HEK293 (cell line): ENCODE measurements around the gene PCDH1.

ENCODE experiments used
- GFI1B ChIP-seq: fragments of 450-650 bp; formaldehyde crosslinking; IDR thresholded peaks from 2 replicates; pipeline ENCODE4 v1.5.1; 2016; ENCODE audit warnings: missing biosample characterization, missing genetic modification characterization
- GLIS1 ChIP-seq: fragments of 450-650 bp; formaldehyde crosslinking; IDR thresholded peaks from 2 replicates; pipeline ENCODE4 v1.5.1; 2016; ENCODE audit warnings: missing biosample characterization, missing genetic modification characterization
- IKZF3 ChIP-seq: fragments of 450-650 bp; IDR thresholded peaks from 2 replicates; pipeline ENCODE4 v1.5.0; 2018; ENCODE audit warnings: missing biosample characterization, mild to moderate bottlenecking, missing genetic modification characterization, moderate library complexity
- MZF1 ChIP-seq: fragments of 450-650 bp; formaldehyde crosslinking; IDR thresholded peaks from 2 replicates; pipeline ENCODE4 v1.5.1; 2017; ENCODE audit warnings: missing biosample characterization, missing genetic modification characterization, borderline replicate concordance
- OVOL3 ChIP-seq: fragments of 450-650 bp; formaldehyde crosslinking; IDR thresholded peaks from 2 replicates; pipeline ENCODE4 v1.5.1; 2016; ENCODE audit warnings: missing biosample characterization, missing genetic modification characterization
- PRDM2 ChIP-seq: fragments of 450-650 bp; formaldehyde crosslinking; IDR thresholded peaks from 2 replicates; pipeline ENCODE4 v1.5.1; 2016; ENCODE audit warnings: missing biosample characterization, missing genetic modification characterization, borderline replicate concordance
- REPIN1 ChIP-seq: fragments of 450-650 bp; formaldehyde crosslinking; IDR thresholded peaks from 2 replicates; pipeline ENCODE4 v1.5.1; 2017; ENCODE audit warnings: missing biosample characterization, missing genetic modification characterization, low read depth
- SALL2 ChIP-seq: fragments of 450-650 bp; formaldehyde crosslinking; IDR thresholded peaks from 2 replicates; pipeline ENCODE4 v1.5.0; 2017; ENCODE audit warnings: missing biosample characterization, mild to moderate bottlenecking, missing genetic modification characterization, borderline replicate concordance
- TRIM28 ChIP-seq: IDR thresholded peaks from 2 replicates; pipeline ENCODE4 v1.6.1; 2011; ENCODE audit warnings: low read length, control low read depth, borderline replicate concordance
- ZBTB21 ChIP-seq: fragments of 450-650 bp; formaldehyde crosslinking; IDR thresholded peaks from 2 replicates; pipeline ENCODE4 v1.5.1; 2017; ENCODE audit warnings: missing biosample characterization, missing genetic modification characterization
- ZFP69B ChIP-seq: fragments of 450-650 bp; formaldehyde crosslinking; IDR thresholded peaks from 2 replicates; pipeline ENCODE4 v1.5.1; 2016; ENCODE audit warnings: missing biosample characterization, missing genetic modification characterization
- ZIC2 ChIP-seq: fragments of 450-650 bp; formaldehyde crosslinking; IDR thresholded peaks from 2 replicates; pipeline ENCODE4 v1.5.1; 2016; ENCODE audit warnings: missing biosample characterization, missing genetic modification characterization
- ZNF132 ChIP-seq: fragments of 450-650 bp; formaldehyde crosslinking; IDR thresholded peaks from 2 replicates; pipeline ENCODE4 v1.5.1; 2017; ENCODE audit warnings: missing biosample characterization, missing genetic modification characterization, borderline replicate concordance
- ZNF155 ChIP-seq: fragments of 450-650 bp; formaldehyde crosslinking; IDR thresholded peaks from 2 replicates; pipeline ENCODE4 v1.5.1; 2016; ENCODE audit warnings: missing biosample characterization, missing genetic modification characterization
- ZNF184 ChIP-seq: fragments of 450-650 bp; IDR thresholded peaks from 2 replicates; pipeline ENCODE4 v1.5.1; 2018; ENCODE audit warnings: missing biosample characterization, mild to moderate bottlenecking, missing genetic modification characterization
- ZNF202 ChIP-seq: fragments of 450-650 bp; formaldehyde crosslinking; IDR thresholded peaks from 2 replicates; pipeline ENCODE4 v1.5.1; 2016; ENCODE audit warnings: missing biosample characterization, missing genetic modification characterization, borderline replicate concordance
- ZNF248 ChIP-seq: fragments of 450-650 bp; formaldehyde crosslinking; IDR thresholded peaks from 2 replicates; pipeline ENCODE4 v1.5.1; 2017; ENCODE audit warnings: missing biosample characterization, missing genetic modification characterization
- ZNF274 ChIP-seq, 2 experiments: fragments of 200-500 bp in 1 of 2; fragments of 450-650 bp in 1 of 2; sonication (Bioruptor generic) in 1 of 2; formaldehyde crosslinking in 1 of 2; IDR thresholded peaks; 2 replicates each; pipeline versions ENCODE4 v1.5.1 to v1.6.1; 2014 to 2016; ENCODE audit warnings: borderline replicate concordance in 1 of 2, inconsistent platforms in 1 of 2, low read length in 1 of 2, missing biosample characterization in 1 of 2, missing genetic modification characterization in 1 of 2
- ZNF366 ChIP-seq: fragments of 450-650 bp; formaldehyde crosslinking; conservative IDR thresholded peaks from 2 replicates; pipeline ENCODE4 v1.5.1; 2016; ENCODE audit warnings: missing biosample characterization, missing genetic modification characterization
- ZNF398 ChIP-seq: fragments of 450-650 bp; formaldehyde crosslinking; IDR thresholded peaks from 2 replicates; pipeline ENCODE4 v1.5.1; 2017; ENCODE audit warnings: missing biosample characterization, missing genetic modification characterization
- ZNF514 ChIP-seq: fragments of 450-650 bp; formaldehyde crosslinking; IDR thresholded peaks from 2 replicates; pipeline ENCODE4 v1.5.1; 2016; ENCODE audit warnings: missing biosample characterization, missing genetic modification characterization
- ZNF521 ChIP-seq: fragments of 450-650 bp; formaldehyde crosslinking; IDR thresholded peaks from 2 replicates; pipeline ENCODE4 v1.5.1; 2017; ENCODE audit warnings: missing biosample characterization, mild to moderate bottlenecking, missing genetic modification characterization
- ZNF549 ChIP-seq: fragments of 450-650 bp; IDR thresholded peaks from 2 replicates; pipeline ENCODE4 v1.5.1; 2018; ENCODE audit warnings: missing biosample characterization, missing genetic modification characterization, mild to moderate bottlenecking, inconsistent platforms, moderate library complexity
- ZNF623 ChIP-seq: fragments of 450-650 bp; formaldehyde crosslinking; IDR thresholded peaks from 2 replicates; pipeline ENCODE4 v1.5.1; 2016; ENCODE audit warnings: missing biosample characterization, missing genetic modification characterization
- ZNF670 ChIP-seq: fragments of 450-650 bp; formaldehyde crosslinking; IDR thresholded peaks from 2 replicates; pipeline ENCODE4 v1.5.1; 2016; ENCODE audit warnings: missing biosample characterization, missing genetic modification characterization, low read depth
- ZNF701 ChIP-seq: fragments of 450-650 bp; formaldehyde crosslinking; IDR thresholded peaks from 2 replicates; pipeline ENCODE4 v1.5.1; 2016; ENCODE audit warnings: missing biosample characterization, missing genetic modification characterization
- ZNF747 ChIP-seq: fragments of 450-650 bp; formaldehyde crosslinking; IDR thresholded peaks from 2 replicates; pipeline ENCODE4 v1.5.1; 2016; ENCODE audit warnings: missing biosample characterization, missing genetic modification characterization
- TF ChIP-seq, protein P1 (sequence below): fragments of 450-650 bp; formaldehyde crosslinking; IDR thresholded peaks from 2 replicates; pipeline ENCODE4 v1.5.0; 2017; ENCODE audit warnings: missing biosample characterization, missing genetic modification characterization, borderline replicate concordance
- TF ChIP-seq, protein P2 (sequence below): fragments of 450-650 bp; formaldehyde crosslinking; IDR thresholded peaks from 2 replicates; pipeline ENCODE4 v1.5.1; 2017; ENCODE audit warnings: missing biosample characterization, missing genetic modification characterization

The PCDH1 gene

DNA sequence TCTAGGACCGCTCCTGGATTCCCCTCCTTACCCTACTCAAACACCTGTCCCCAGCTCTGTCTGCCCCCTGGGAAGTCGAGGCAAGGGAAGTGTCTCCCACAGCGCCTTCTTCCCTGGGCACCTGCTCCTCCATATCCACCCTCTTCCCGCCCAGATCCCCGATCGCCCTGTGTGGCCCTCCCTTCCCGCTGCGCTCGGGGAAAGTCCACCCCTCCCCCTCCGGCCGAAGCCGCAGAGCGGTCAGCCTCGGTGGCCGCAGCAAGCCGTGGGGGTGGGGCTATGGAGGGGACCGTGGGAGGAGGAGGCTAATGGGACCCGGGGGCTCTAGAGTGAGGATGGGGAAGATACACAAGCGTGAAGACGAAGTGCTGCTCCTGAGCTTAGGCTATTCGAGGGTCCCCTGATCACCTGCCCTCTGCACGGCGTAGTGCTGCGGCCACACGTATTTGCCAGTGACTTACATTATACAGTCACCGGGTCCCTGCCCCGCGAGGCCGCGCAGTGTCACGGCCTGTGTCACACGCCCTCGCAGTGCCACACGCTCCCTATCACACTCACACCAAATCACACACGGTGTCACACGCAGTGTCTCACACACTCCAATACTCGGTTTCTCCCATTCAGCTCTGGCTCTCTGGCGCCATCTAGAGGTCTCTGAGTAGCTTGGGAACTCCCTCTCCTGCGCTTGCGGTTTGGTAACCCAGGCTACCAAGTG, 658 bp upstream of the PCDH1 start (continued):
- TF ChIP-seq, protein P1, sequence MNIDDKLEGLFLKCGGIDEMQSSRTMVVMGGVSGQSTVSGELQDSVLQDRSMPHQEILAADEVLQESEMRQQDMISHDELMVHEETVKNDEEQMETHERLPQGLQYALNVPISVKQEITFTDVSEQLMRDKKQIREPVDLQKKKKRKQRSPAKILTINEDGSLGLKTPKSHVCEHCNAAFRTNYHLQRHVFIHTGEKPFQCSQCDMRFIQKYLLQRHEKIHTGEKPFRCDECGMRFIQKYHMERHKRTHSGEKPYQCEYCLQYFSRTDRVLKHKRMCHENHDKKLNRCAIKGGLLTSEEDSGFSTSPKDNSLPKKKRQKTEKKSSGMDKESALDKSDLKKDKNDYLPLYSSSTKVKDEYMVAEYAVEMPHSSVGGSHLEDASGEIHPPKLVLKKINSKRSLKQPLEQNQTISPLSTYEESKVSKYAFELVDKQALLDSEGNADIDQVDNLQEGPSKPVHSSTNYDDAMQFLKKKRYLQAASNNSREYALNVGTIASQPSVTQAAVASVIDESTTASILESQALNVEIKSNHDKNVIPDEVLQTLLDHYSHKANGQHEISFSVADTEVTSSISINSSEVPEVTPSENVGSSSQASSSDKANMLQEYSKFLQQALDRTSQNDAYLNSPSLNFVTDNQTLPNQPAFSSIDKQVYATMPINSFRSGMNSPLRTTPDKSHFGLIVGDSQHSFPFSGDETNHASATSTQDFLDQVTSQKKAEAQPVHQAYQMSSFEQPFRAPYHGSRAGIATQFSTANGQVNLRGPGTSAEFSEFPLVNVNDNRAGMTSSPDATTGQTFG, result no peak
- TF ChIP-seq ZNF366 (tag by site-specific recombination) (peak; percentile 61), ZNF514 (tag by site-specific recombination) (no peak), ZNF132 (tag by site-specific recombination) (no peak), ZBTB21 (peak; percentile 67), ZNF747 (tag by site-specific recombination) (no peak), SALL2 (tag by site-specific recombination) (no peak), ZNF398 (tag by site-specific recombination) (peak; percentile 65), ZNF248 (tag by site-specific recombination) (no peak), ZNF701 (tag by site-specific recombination) (no peak), ZNF202 (no peak), ZNF623 (tag by site-specific recombination) (0 out of 2 replicates have a peak, but pooled peaks have one; percentile 9), OVOL3 (tag by site-specific recombination) (no peak), ZNF274 (IDR thresholded peaks at IDR 0.05; ENCODE audit: low read length) (no peak), ZNF274 (tag by site-specific recombination; IDR thresholded peaks at IDR 0.05; ENCODE audit: borderline replicate concordance) (no peak), ZNF184 (no peak), GFI1B (peak; percentile 12; the same call in 1 of the 2 replicates), ZNF155 (tag by site-specific recombination) (no peak), ZIC2 (tag by site-specific recombination) (peak; percentile 89), REPIN1 (no peak), MZF1 (tag by site-specific recombination) (no peak), PRDM2 (tag by site-specific recombination) (no peak; the same call in 1 of the 2 replicates), ZNF521 (tag by site-specific recombination) (no peak), ZNF549 (no peak), IKZF3 (tag by site-specific recombination) (peak; percentile 62), ZFP69B (tag by site-specific recombination) (peak; percentile 14; the same call in 1 of the 2 replicates), ZNF670 (no peak), TRIM28 (peak; percentile 35; the same call in 1 of the 2 replicates), GLIS1 (tag by site-specific recombination) (peak; percentile 99)
- TF ChIP-seq, protein P2, sequence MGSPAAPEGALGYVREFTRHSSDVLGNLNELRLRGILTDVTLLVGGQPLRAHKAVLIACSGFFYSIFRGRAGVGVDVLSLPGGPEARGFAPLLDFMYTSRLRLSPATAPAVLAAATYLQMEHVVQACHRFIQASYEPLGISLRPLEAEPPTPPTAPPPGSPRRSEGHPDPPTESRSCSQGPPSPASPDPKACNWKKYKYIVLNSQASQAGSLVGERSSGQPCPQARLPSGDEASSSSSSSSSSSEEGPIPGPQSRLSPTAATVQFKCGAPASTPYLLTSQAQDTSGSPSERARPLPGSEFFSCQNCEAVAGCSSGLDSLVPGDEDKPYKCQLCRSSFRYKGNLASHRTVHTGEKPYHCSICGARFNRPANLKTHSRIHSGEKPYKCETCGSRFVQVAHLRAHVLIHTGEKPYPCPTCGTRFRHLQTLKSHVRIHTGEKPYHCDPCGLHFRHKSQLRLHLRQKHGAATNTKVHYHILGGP, result no peak
